ENCODE results near the gene USP25. TPM values are rescaled to one million over a fixed set of nuclear protein-coding genes. Genes with fewer than 3 reads are reported as not detected.

USP25 gene
- total and polyA plus RNA-seq, 9 of the 15 experiments (the other 6 are each of a cell fraction or from before 2014, with no cell fraction given): 7.8 to 44.9 (median 31.4) TPM

DNA sequence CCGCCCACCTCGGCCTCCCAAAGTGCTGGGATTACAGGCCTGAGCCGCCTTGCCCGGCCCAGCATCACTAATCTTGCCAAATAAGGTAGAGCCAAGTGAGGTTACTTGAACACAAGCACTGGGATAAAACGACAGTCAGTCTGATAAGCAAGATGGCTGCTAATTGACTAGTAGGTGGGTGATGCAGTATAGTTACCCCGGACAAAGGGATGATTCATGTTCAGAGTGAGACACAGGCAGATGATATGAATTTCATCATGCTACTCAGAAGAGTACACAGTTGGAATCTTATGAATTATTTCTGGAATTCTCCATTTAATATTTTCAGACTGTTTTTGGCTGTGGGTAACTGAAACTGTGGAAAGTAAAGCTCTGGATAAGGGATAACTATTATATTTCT lies 178.4 kb downstream of the USP25 start:
- in situ Hi-C loops (cut with MboI): no loop called here
- Histone ChIP-seq H3K4me2 (ENCODE audit: insufficient read depth, low read length) (no peak overlapping the region), H3K36me3 (ENCODE audit: control insufficient read depth, insufficient read depth, low read length) (no peaks in the 10 kb centered on the region), H3K9me3 (replicated peaks; ENCODE audit: control insufficient read depth, insufficient read depth, low read depth, low read length) (no peaks in the 10 kb centered on the region), H3K9ac (ENCODE audit: insufficient read depth in 1 of 2, low read depth in 2 of 2, low read length in 2 of 2) (no peak overlapping the region), H3K4me1 (replicated peaks in 1 of 2; ENCODE audit: control insufficient read depth in 2 of 2, insufficient read depth in 2 of 2, low read length in 2 of 2) (no peaks in the 10 kb centered on the region), H2AFZ (ENCODE audit: low read depth, low read length) (peak overlapping the region; percentile 33; the same call in 1 of the 2 replicates), H3K4me3 (no peak overlapping the region), H4K20me1 (replicated peaks; ENCODE audit: control insufficient read depth, insufficient read depth, low read length) (no peaks in the 10 kb centered on the region), H3K79me2 (ENCODE audit: control insufficient read depth, insufficient read depth, low read length) (no peaks in the 10 kb centered on the region), H3K27ac (ENCODE audit: extremely low read depth, low read depth, low read length) (no peak overlapping the region), H3K9me1 (ENCODE audit: control insufficient read depth, insufficient read depth, low read length) (no peaks in the 10 kb centered on the region), H3K27me3 (ENCODE audit: control insufficient read depth in 2 of 2, insufficient read depth in 2 of 2, low read length in 2 of 2) (no peaks in the 10 kb centered on the region)
- CTCF ChIA-PET (ENCODE audit: low intra/inter-chr PET ratio): no interaction called here
- intact Hi-C loops (cut with micrococcal nuclease): no loop called here
- TF ChIP-seq SLC30A9 (CRISPR knock-in tag; IDR thresholded peaks at IDR 0.05): no peak
- no peak for TF ChIP-seq ZNF282 (CRISPR knock-in tag; IDR thresholded peaks at IDR 0.05)
- TF ChIP-seq MEIS2 (IDR thresholded peaks at IDR 0.05; ENCODE audit: partially characterized antibody): peak; percentile 6
- TF ChIP-seq MTF1 (CRISPR knock-in tag; IDR thresholded peaks at IDR 0.05; ENCODE audit: borderline replicate concordance): no peak
- no peak for TF ChIP-seq STAT5B (CRISPR knock-in tag; IDR thresholded peaks at IDR 0.05)
- TF ChIP-seq ATF3 (IDR thresholded peaks at IDR 0.05): peak; percentile 59
- TF ChIP-seq ATF3 (CRISPR knock-in tag; conservative IDR thresholded peaks at IDR 0.05): no peak
- peak; percentile 63 for TF ChIP-seq FOSL1 (tag; conservative IDR thresholded peaks at IDR 0.05)
- TF ChIP-seq HMBOX1 (IDR thresholded peaks at IDR 0.05): 0 out of 2 replicates have a peak, but pooled peaks have one; percentile 15
- no peak for TF ChIP-seq CEBPG (CRISPR knock-in tag; IDR thresholded peaks at IDR 0.05)
- TF ChIP-seq CEBPG (tag; conservative IDR thresholded peaks at IDR 0.05 in 1 of 2, IDR thresholded peaks at IDR 0.05 in 1 of 2): peak in 1 of 2 experiments; percentile 36; a peak in 1 of 4 replicates
- TF ChIP-seq ZNF79 (CRISPR knock-in tag; IDR thresholded peaks at IDR 0.05; ENCODE audit: low read depth): no peak
- 0 out of 2 replicates have a peak, but pooled peaks have one; percentile 24 for TF ChIP-seq JUN (IDR thresholded peaks at IDR 0.05; ENCODE audit: borderline replicate concordance, low read depth, low read length)
- TF ChIP-seq JUN (CRISPR knock-in tag; IDR thresholded peaks at IDR 0.05; ENCODE audit: borderline replicate concordance): no peak
- no peak for TF ChIP-seq SMARCA5 (IDR thresholded peaks at IDR 0.05)
- POLR2A ChIA-PET: interaction anchor here (0.6 kb wide), 1 partner anchor 456 kb away, joined by 3 read pairs; no protein-coding TSS in a partner anchor
- peak in 1 of 4 experiments; percentile 11 for DNase-seq (ENCODE audit: extremely low read depth in 1 of 4, low spot score in 3 of 4)
- 1% methylated on average over 6 of the region's 6 CpGs for WGBS (ENCODE audit: insufficient coverage, low coverage, missing lambda C conversion rate)
- peak; percentile 46 for FAIRE-seq
- BruUV-seq (replicated peaks): no TSS peak
- peak; percentile 74 for ATAC-seq
